Measurements from ENCODE around the gene ACACA. TPM values are rescaled to one million over a fixed set of nuclear protein-coding genes. Genes with fewer than 3 reads are reported as not detected.

Gene ACACA
- total and polyA plus RNA-seq, 2 donors (not counting 3 experiments of a cell fraction or from before 2014, with no cell fraction given) = 55.3 to 124 TPM

DNA sequence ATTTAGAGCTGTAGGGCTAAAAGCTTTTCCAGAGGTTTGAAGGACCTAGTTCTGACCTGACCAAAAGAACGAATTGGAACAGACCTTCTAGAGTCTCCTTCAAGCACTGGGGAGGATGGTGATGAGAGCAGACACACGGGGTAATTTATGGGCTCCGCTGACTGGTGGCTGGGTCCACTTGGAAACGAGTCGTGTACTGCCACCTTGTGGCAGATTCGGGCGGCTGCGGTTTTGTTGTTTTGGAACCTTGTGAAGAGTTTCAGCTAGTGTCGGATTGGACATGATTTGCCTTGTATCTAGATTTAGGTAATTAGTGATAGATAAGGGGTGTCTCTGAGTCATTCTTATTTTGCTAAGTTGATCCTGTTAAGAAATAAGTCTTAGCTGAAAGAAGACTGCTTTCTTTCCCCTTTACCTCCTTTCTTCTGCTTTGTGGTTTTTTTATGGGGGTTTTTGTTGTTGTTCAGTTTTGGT, 359.0 kb downstream of the ACACA start:
- Histone ChIP-seq H3K9me3 (replicated peaks; ENCODE audit: control insufficient read depth, insufficient read depth, low read length) (no peaks in the 10 kb centered on the region), H3K27ac (ENCODE audit: insufficient read depth, low read depth, low read length) (no peak overlapping the region), H2AFZ (ENCODE audit: low read depth, low read length) (no peak overlapping the region), H3K9ac (replicated peaks; ENCODE audit: extremely low read depth, insufficient read depth, low read length) (no peak overlapping the region), H3K4me3 (replicated peaks in 1 of 3; ENCODE audit: insufficient read depth in 1 of 3, low read depth in 1 of 3, low read length in 3 of 3) (no peak overlapping the region), H4K20me1 (replicated peaks; ENCODE audit: control insufficient read depth, extremely low read depth, insufficient read depth, low read length) (no peaks in the 10 kb centered on the region), H3K9me1 (replicated peaks; ENCODE audit: control insufficient read depth, extremely low read depth, insufficient read depth, low read length) (no peaks in the 10 kb centered on the region), H3K36me3 (ENCODE audit: control insufficient read depth in 2 of 2, extremely low read depth in 1 of 2, insufficient read depth in 2 of 2, low read length in 2 of 2) (peaks cover 0 to 4% of the 10 kb centered on the region in 2 experiments), H3K79me2 (ENCODE audit: control insufficient read depth, insufficient read depth, low read length) (no peaks in the 10 kb centered on the region), H3K4me2 (ENCODE audit: insufficient read depth, low read length) (no peak overlapping the region), H3K27me3 (ENCODE audit: control insufficient read depth in 2 of 2, insufficient read depth in 2 of 2, low read length in 2 of 2) (no peaks in the 10 kb centered on the region), H3K4me1 (ENCODE audit: control insufficient read depth, extremely low read depth, insufficient read depth, low read length) (peaks cover 3% of the 10 kb centered on the region)
- CTCF ChIA-PET = interaction anchor here (0.6 to 6.2 kb wide), 65 partner anchors 9 to 445 kb away, joined by 3 to 201 read pairs (median 4); partner anchors contain the start of genes AATF, LHX1 and MRM1
- DNase-seq (ENCODE audit: low read depth, low spot score) (peak; percentile 78), FAIRE-seq (no peak)
- dilution Hi-C loops (cut with MboI; ENCODE audit: extremely low pct_ligation_motif_present, low sequenced_read_pairs) (no loop called here), intact Hi-C loops (cut with micrococcal nuclease) (loop anchor here (1.0 to 5.0 kb wide), 6 partner anchors 99 to 444 kb away; partner anchors contain the start of gene AATF)
- POLR2A ChIA-PET = no interaction called here
- TF ChIP-seq, protein P1, sequence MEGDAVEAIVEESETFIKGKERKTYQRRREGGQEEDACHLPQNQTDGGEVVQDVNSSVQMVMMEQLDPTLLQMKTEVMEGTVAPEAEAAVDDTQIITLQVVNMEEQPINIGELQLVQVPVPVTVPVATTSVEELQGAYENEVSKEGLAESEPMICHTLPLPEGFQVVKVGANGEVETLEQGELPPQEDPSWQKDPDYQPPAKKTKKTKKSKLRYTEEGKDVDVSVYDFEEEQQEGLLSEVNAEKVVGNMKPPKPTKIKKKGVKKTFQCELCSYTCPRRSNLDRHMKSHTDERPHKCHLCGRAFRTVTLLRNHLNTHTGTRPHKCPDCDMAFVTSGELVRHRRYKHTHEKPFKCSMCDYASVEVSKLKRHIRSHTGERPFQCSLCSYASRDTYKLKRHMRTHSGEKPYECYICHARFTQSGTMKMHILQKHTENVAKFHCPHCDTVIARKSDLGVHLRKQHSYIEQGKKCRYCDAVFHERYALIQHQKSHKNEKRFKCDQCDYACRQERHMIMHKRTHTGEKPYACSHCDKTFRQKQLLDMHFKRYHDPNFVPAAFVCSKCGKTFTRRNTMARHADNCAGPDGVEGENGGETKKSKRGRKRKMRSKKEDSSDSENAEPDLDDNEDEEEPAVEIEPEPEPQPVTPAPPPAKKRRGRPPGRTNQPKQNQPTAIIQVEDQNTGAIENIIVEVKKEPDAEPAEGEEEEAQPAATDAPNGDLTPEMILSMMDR (IDR thresholded peaks at IDR 0.05; ENCODE audit: extremely low read depth in 1 of 2, insufficient read depth in 1 of 2, low read depth in 1 of 2, low read length in 2 of 2) = peak; percentile 89
- TF ChIP-seq MYC (IDR thresholded peaks at IDR 0.05; ENCODE audit: low read depth, low read length) = no peak
- no TSS peak for BruUV-seq (replicated peaks)

DNA sequence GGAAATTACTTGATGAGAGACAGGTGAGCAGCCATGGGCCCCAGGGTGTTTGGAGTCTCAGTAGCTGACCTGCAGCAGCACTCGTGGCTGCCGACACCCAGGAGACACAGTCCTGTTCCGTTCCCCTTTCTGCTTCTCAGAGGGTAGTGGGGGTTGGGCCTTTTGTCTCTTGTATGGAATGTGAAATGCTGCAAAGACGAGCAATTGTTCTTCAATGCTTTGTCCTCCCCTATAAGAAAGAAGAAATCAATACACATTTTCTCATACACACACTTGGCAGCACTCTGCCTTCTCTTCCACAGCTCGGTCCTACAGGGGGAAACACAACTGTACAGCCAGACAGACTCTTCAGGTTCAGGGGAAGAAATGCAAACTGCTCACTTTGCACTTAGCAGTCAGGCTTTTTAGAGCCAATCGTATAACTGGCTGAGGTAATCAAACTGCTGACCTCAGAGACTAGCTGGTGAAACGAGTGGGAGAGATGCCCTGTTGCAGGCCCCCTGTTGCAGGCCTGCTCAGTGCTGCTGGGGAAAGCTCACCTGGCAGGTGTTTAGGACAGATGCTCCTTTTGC, 361.2 kb downstream of the ACACA start:
- no TSS peak for BruUV-seq (replicated peaks)
- H3K4me3 ChIP-seq (replicated peaks in 1 of 3; ENCODE audit: insufficient read depth in 1 of 3, low read depth in 1 of 3, low read length in 3 of 3) = no peak overlapping the region
- H3K27ac ChIP-seq (ENCODE audit: insufficient read depth, low read depth, low read length) = no peak overlapping the region
- no peak overlapping the region for H3K4me2 ChIP-seq (ENCODE audit: insufficient read depth, low read length)
- FAIRE-seq (no peak), DNase-seq (ENCODE audit: low read depth, low spot score) (no peak)
- no peaks in the 10 kb centered on the region for H3K9me1 ChIP-seq (replicated peaks; ENCODE audit: control insufficient read depth, extremely low read depth, insufficient read depth, low read length)
- ChIA-PET POLR2A (no interaction called here), CTCF (interaction anchor here (1.1 to 6.2 kb wide), 5 partner anchors 170 to 416 kb away, joined by 3 to 201 read pairs (median 3); no protein-coding TSS in a partner anchor)
- H4K20me1 ChIP-seq (replicated peaks; ENCODE audit: control insufficient read depth, extremely low read depth, insufficient read depth, low read length) = no peaks in the 10 kb centered on the region
- H3K27me3 ChIP-seq (ENCODE audit: control insufficient read depth in 2 of 2, insufficient read depth in 2 of 2, low read length in 2 of 2) = no peaks in the 10 kb centered on the region
- H3K9ac ChIP-seq (replicated peaks; ENCODE audit: extremely low read depth, insufficient read depth, low read length) = no peak overlapping the region
- H3K4me1 ChIP-seq (ENCODE audit: control insufficient read depth, extremely low read depth, insufficient read depth, low read length) = peaks cover 3% of the 10 kb centered on the region
- dilution Hi-C loops (cut with MboI; ENCODE audit: extremely low pct_ligation_motif_present, low sequenced_read_pairs) (no loop called here), intact Hi-C loops (cut with micrococcal nuclease) (loop anchor here (5.0 kb wide), 2 partner anchors 113 to 278 kb away; no protein-coding TSS in a partner anchor)
- H3K36me3 ChIP-seq (ENCODE audit: control insufficient read depth in 2 of 2, extremely low read depth in 1 of 2, insufficient read depth in 2 of 2, low read length in 2 of 2) = peaks cover 0 to 2% of the 10 kb centered on the region in 2 experiments
- H3K79me2 ChIP-seq (ENCODE audit: control insufficient read depth, insufficient read depth, low read length) = no peaks in the 10 kb centered on the region
- no peak overlapping the region for H2AFZ ChIP-seq (ENCODE audit: low read depth, low read length)
- TF ChIP-seq MYC (IDR thresholded peaks at IDR 0.05; ENCODE audit: low read depth, low read length) (no peak), JUN (IDR thresholded peaks at IDR 0.05; ENCODE audit: borderline replicate concordance, insufficient read depth, insufficient read length, low read depth) (no peak), POLR2A (IDR thresholded peaks at IDR 0.05; ENCODE audit: low read depth, low read length) (no peak), FOS (IDR thresholded peaks at IDR 0.05; ENCODE audit: borderline replicate concordance, insufficient read depth, low read length) (no peak), POLR2AphosphoS5 (IDR thresholded peaks at IDR 0.05; ENCODE audit: insufficient read depth, low read depth, low read length) (no peak), EZH2 (IDR thresholded peaks at IDR 0.05; ENCODE audit: borderline replicate concordance, low read depth, low read length, severe bottlenecking) (no peak)
- TF ChIP-seq, protein P2, sequence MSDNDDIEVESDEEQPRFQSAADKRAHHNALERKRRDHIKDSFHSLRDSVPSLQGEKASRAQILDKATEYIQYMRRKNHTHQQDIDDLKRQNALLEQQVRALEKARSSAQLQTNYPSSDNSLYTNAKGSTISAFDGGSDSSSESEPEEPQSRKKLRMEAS (IDR thresholded peaks at IDR 0.05; ENCODE audit: insufficient read depth, insufficient read length) = no peak
- no peaks in the 10 kb centered on the region for H3K9me3 ChIP-seq (replicated peaks; ENCODE audit: control insufficient read depth, insufficient read depth, low read length)

All from endothelial cell of umbilical vein (primary cell).